Neural progenitor cell (in vitro differentiated cells): ENCODE results near the gene KLHL17. TPM values are rescaled to one million over a fixed set of nuclear protein-coding genes. Genes with fewer than 3 reads are reported as not detected.

Experiments used
- DNase-seq: peaks from one replicate; pipeline ENCODE4 v3.0.0-alpha.2; 2016; ENCODE audit warnings: low spot score
- H2AFZ ChIP-seq: fragments of 200-600 bp; sonication (generic); replicated peaks from 2 replicates; pipeline ENCODE4 v1.6.1; 2016; ENCODE audit warnings: antibody characterized with exemption
- H3F3A ChIP-seq: fragments of 200-600 bp; sonication (generic); 2 replicates; pipeline ENCODE4 v1.6.1; 2016; ENCODE audit warnings: antibody characterized with exemption, low read depth
- H3K27ac ChIP-seq: fragments of 200-600 bp; sonication (generic); 2 replicates; pipeline ENCODE4 v1.5.1; 2016; ENCODE audit warnings: mild to moderate bottlenecking
- H3K27me3 ChIP-seq: fragments of 200-600 bp; sonication (generic); 2 replicates; pipeline ENCODE4 v1.6.1; 2016; ENCODE audit warnings: mild to moderate bottlenecking, moderate library complexity
- H3K36me3 ChIP-seq: fragments of 200-600 bp; sonication (generic); 2 replicates; pipeline ENCODE4 v1.5.1; 2016
- H3K4me1 ChIP-seq: fragments of 200-600 bp; sonication (generic); 2 replicates; pipeline ENCODE4 v1.6.1; 2016; ENCODE audit warnings: mixed run types
- H3K4me2 ChIP-seq: fragments of 200-600 bp; sonication (generic); 2 replicates; pipeline ENCODE4 v1.6.1; 2016
- H3K4me3 ChIP-seq: fragments of 200-600 bp; sonication (generic); 2 replicates; pipeline ENCODE4 v1.5.1; 2016
- H3K79me2 ChIP-seq: fragments of 200-600 bp; sonication (generic); 2 replicates; pipeline ENCODE4 v1.6.1; 2016; ENCODE audit warnings: low read depth
- H3K9ac ChIP-seq: fragments of 200-600 bp; sonication (generic); 2 replicates; pipeline ENCODE4 v1.6.1; 2016
- H3K9me3 ChIP-seq: fragments of 200-600 bp; sonication (generic); 2 replicates; pipeline ENCODE4 v1.5.1; 2016; ENCODE audit warnings: low read depth
- H4K20me1 ChIP-seq: fragments of 200-600 bp; sonication (generic); 2 replicates; pipeline ENCODE4 v1.6.1; 2016; ENCODE audit warnings: low read depth
- H3K27ac Mint-ChIP-seq: 3 replicates; pipeline ENCODE4 v1.8.0; 2021; ENCODE audit warnings: mixed read lengths
- H3K27me3 Mint-ChIP-seq: 2 replicates; pipeline ENCODE4 v1.8.0; 2022; ENCODE audit warnings: low read depth, mild to moderate bottlenecking, inconsistent platforms, moderate library complexity, mixed read lengths; ENCODE audit not compliant: insufficient read depth
- H3K36me3 Mint-ChIP-seq: 3 replicates; pipeline ENCODE4 v1.8.0; 2021; ENCODE audit warnings: mixed read lengths
- H3K4me1 Mint-ChIP-seq: 3 replicates; pipeline ENCODE4 v1.8.0; 2021; ENCODE audit warnings: mixed read lengths
- H3K4me3 Mint-ChIP-seq: 3 replicates; pipeline ENCODE4 v1.8.0; 2021; ENCODE audit warnings: mild to moderate bottlenecking, moderate library complexity, mixed read lengths
- H3K9me3 Mint-ChIP-seq: 3 replicates; pipeline ENCODE4 v1.8.0; 2020; ENCODE audit warnings: mixed read lengths
- EZH2 ChIP-seq: fragments of 200-600 bp; sonication (generic); IDR thresholded peaks from 2 replicates; pipeline ENCODE4 v1.6.1; 2017; ENCODE audit warnings: antibody characterized with exemption, mild to moderate bottlenecking, moderate library complexity
- EZH2phosphoT487 ChIP-seq: fragments of 200-600 bp; sonication (generic); IDR thresholded peaks from 2 replicates; pipeline ENCODE4 v1.6.1; 2017; ENCODE audit warnings: antibody characterized with exemption
- total RNA-seq: library from RNA; depleted of rRNA; stranded (reverse); fragments of >200 nt; gene quantifications from 2 replicates; pipeline ENCODE4 v1.2.3, GENCODE V29; 2015; ENCODE audit warnings: low replicate concordance
- TF ChIP-seq, protein P1 (sequence below): fragments of 200-600 bp; sonication (generic); IDR thresholded peaks from 2 replicates; pipeline ENCODE4 v1.5.1; 2017; ENCODE audit warnings: antibody characterized with exemption, mild to moderate bottlenecking

KLHL17 gene
- total RNA-seq, 1 donor from 2014 or later: 10.7 TPM

DNA sequence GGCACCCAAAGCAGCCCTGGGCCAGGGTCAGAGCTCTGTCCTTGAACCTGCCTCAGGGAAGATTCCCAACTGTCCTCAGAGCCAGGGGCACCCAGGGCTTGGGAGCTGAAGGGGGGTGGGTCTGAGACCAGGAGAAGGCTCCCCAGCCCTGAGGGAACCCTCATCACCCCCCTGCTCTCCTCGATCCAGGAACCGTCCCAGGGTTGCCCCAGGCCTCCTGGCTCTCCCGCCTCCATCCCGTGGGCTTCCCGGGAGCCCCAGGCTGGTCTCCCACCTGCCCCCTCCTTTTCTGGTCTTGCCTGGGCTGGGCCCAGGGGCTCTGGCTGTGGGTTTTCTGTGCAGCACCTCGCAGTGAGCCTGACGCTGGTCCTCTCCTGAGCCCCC, 43.3 kb upstream of the KLHL17 start:
- H3F3A ChIP-seq: peaks cover 2% of the 10 kb centered on the region
- H3K4me1 Mint-ChIP-seq: peaks cover 41% of the 10 kb centered on the region
- no peak overlapping the region for H3K9ac ChIP-seq
- H3K36me3 Mint-ChIP-seq: no peaks in the 10 kb centered on the region
- H3K9me3 ChIP-seq: no peaks in the 10 kb centered on the region
- H3K79me2 ChIP-seq: no peaks in the 10 kb centered on the region
- no peak for DNase-seq
- peaks cover 31% of the 10 kb centered on the region for H3K27me3 Mint-ChIP-seq
- H3K4me1 ChIP-seq: peaks cover 8% of the 10 kb centered on the region
- H3K27me3 ChIP-seq: peaks cover 100% of the 10 kb centered on the region
- H3K4me3 Mint-ChIP-seq: no peak overlapping the region
- no peak overlapping the region for H3K4me2 ChIP-seq
- H3K27ac ChIP-seq: no peak overlapping the region
- H3K36me3 ChIP-seq: no peaks in the 10 kb centered on the region
- no peaks in the 10 kb centered on the region for H3K9me3 Mint-ChIP-seq
- no peak overlapping the region for H3K27ac Mint-ChIP-seq
- H2AFZ ChIP-seq: no peak overlapping the region
- no peak for TF ChIP-seq EZH2
- TF ChIP-seq EZH2phosphoT487: no peak
- TF ChIP-seq, protein P1, sequence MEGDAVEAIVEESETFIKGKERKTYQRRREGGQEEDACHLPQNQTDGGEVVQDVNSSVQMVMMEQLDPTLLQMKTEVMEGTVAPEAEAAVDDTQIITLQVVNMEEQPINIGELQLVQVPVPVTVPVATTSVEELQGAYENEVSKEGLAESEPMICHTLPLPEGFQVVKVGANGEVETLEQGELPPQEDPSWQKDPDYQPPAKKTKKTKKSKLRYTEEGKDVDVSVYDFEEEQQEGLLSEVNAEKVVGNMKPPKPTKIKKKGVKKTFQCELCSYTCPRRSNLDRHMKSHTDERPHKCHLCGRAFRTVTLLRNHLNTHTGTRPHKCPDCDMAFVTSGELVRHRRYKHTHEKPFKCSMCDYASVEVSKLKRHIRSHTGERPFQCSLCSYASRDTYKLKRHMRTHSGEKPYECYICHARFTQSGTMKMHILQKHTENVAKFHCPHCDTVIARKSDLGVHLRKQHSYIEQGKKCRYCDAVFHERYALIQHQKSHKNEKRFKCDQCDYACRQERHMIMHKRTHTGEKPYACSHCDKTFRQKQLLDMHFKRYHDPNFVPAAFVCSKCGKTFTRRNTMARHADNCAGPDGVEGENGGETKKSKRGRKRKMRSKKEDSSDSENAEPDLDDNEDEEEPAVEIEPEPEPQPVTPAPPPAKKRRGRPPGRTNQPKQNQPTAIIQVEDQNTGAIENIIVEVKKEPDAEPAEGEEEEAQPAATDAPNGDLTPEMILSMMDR: no peak
- no peak overlapping the region for H3K4me3 ChIP-seq
- H4K20me1 ChIP-seq: peaks cover 14% of the 10 kb centered on the region

DNA sequence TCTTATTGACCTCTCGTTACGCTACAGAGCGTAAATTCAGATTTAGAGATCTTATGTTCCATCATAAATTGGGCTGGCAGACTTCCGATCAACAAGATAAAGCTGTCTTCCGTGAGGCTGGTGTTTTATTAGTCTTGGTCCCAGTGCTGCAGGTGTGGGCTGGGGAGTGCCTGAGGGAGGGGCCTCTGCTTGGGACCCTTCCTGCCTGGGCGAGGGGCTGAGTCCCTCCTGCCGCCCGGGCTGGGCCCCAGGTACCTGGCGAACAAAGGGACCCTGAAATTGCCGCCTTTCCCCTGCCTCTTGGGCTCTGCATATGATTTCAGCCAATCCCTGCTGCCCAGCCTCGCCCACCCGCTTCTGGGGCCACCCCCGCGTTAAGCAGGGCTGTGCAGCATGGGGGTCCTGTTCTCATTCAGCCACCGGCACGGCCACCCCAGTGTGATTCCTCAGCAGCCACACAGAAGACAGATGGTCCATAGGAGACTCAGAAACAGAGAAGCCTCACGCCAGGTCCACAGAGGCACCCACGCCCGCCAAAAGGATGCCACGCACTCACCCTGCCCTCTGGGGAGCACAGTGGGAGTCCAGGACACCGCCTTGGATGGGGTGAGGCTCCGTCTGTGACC, 42.8 kb upstream of the KLHL17 start:
- H3K27ac Mint-ChIP-seq: peak overlapping the region; percentile 96
- TF ChIP-seq EZH2: no peak
- H3K36me3 Mint-ChIP-seq: no peaks in the 10 kb centered on the region
- Histone ChIP-seq H3K79me2 (no peaks in the 10 kb centered on the region), H4K20me1 (peaks cover 19% of the 10 kb centered on the region), H3K27ac (no peak overlapping the region), H3K4me2 (no peak overlapping the region), H2AFZ (no peak overlapping the region), H3K4me1 (peaks cover 8% of the 10 kb centered on the region), H3K4me3 (no peak overlapping the region), H3K9ac (no peak overlapping the region), H3K9me3 (no peaks in the 10 kb centered on the region), H3K27me3 (peaks cover 100% of the 10 kb centered on the region), H3K36me3 (no peaks in the 10 kb centered on the region), H3F3A (peaks cover 4% of the 10 kb centered on the region)
- no peak for DNase-seq
- H3K9me3 Mint-ChIP-seq: no peaks in the 10 kb centered on the region
- H3K4me1 Mint-ChIP-seq: peaks cover 42% of the 10 kb centered on the region
- no peak overlapping the region for H3K4me3 Mint-ChIP-seq
- H3K27me3 Mint-ChIP-seq: peaks cover 34% of the 10 kb centered on the region

DNA sequence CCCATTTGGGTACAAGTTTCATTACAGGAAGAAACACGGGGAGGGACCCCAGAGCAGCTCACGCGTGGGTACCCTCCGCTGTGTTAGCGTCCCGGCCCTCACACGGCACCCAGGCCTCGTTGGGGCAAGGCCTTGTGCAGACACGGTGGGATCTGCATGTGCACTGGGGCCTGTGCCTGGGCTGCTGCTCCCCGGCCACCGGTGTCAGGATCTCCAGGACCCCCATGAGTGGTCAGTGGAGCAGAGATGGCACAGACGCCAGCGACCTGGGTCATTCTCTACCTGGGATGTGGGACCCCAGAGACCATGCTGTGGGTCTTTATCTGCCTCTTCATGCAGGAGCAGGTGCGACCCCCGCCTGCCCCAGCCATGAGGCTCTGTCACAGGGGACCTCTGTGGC, 42.0 kb upstream of the KLHL17 start:
- peaks cover 4% of the 10 kb centered on the region for H3F3A ChIP-seq
- H3K4me1 ChIP-seq: peaks cover 14% of the 10 kb centered on the region
- H3K9ac ChIP-seq: no peak overlapping the region
- H3K27ac ChIP-seq: no peak overlapping the region
- H3K27ac Mint-ChIP-seq: no peak overlapping the region
- peaks cover 43% of the 10 kb centered on the region for H3K4me1 Mint-ChIP-seq
- no peaks in the 10 kb centered on the region for H3K36me3 ChIP-seq
- peaks cover 37% of the 10 kb centered on the region for H3K27me3 Mint-ChIP-seq
- H3K4me3 ChIP-seq: no peak overlapping the region
- no peaks in the 10 kb centered on the region for H3K79me2 ChIP-seq
- H3K36me3 Mint-ChIP-seq: no peaks in the 10 kb centered on the region
- no peaks in the 10 kb centered on the region for H3K9me3 Mint-ChIP-seq
- TF ChIP-seq, protein P1: no peak
- TF ChIP-seq EZH2 (no peak), EZH2phosphoT487 (no peak)
- H3K9me3 ChIP-seq: no peaks in the 10 kb centered on the region
- H2AFZ ChIP-seq: no peak overlapping the region
- DNase-seq: no peak
- H3K4me2 ChIP-seq: no peak overlapping the region
- H3K27me3 ChIP-seq: peaks cover 100% of the 10 kb centered on the region
- H4K20me1 ChIP-seq: peaks cover 27% of the 10 kb centered on the region
- H3K4me3 Mint-ChIP-seq: peak overlapping the region; percentile 44

DNA sequence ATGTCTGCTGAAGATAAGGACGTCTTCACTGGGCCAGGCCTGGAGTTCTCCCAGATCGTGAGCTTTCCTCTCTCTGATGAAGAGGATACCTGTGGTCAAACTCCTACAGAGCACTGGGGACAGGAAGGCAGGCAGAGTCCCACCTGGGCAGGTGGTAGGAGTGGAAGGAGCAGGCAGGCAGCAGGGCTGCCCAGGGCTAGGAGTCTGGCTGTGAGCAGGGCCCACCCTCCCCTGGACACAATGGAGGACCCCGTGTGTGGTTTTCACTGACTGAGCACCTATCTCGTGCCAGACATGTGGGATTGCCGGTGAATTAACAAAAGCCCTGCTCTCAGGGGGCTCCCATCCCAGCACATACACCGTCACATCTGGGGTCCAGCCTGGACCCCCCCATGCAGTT, 41.5 kb upstream of the KLHL17 start:
- Histone ChIP-seq H3K4me2 (no peak overlapping the region), H3K27ac (no peak overlapping the region), H4K20me1 (peaks cover 29% of the 10 kb centered on the region), H2AFZ (no peak overlapping the region), H3K27me3 (peaks cover 100% of the 10 kb centered on the region), H3K36me3 (no peaks in the 10 kb centered on the region), H3K9ac (no peak overlapping the region), H3K4me1 (peaks cover 15% of the 10 kb centered on the region), H3K4me3 (no peak overlapping the region), H3K9me3 (no peaks in the 10 kb centered on the region), H3F3A (peaks cover 4% of the 10 kb centered on the region), H3K79me2 (no peaks in the 10 kb centered on the region)
- no peaks in the 10 kb centered on the region for H3K9me3 Mint-ChIP-seq
- peaks cover 43% of the 10 kb centered on the region for H3K4me1 Mint-ChIP-seq
- no peaks in the 10 kb centered on the region for H3K36me3 Mint-ChIP-seq
- no peak for DNase-seq
- peak overlapping the region; percentile 35 for H3K27ac Mint-ChIP-seq
- TF ChIP-seq EZH2phosphoT487: no peak
- TF ChIP-seq, protein P1: no peak
- TF ChIP-seq EZH2: no peak
- peak overlapping the region; percentile 44 for H3K4me3 Mint-ChIP-seq
- peaks cover 38% of the 10 kb centered on the region for H3K27me3 Mint-ChIP-seq
